ENCODE measurements around the gene CXorf38. TPM values are rescaled to one million over a fixed set of nuclear protein-coding genes. Genes with fewer than 3 reads are reported as not detected.

The CXorf38 gene
- total RNA-seq, 1 donor = 10.0 TPM

GRCh38 chrX:40683245-40683644 is 35.9 kb upstream of the CXorf38 start:
- no peak for DNase-seq (ENCODE audit: low read depth)
- TF ChIP-seq, protein P1, sequence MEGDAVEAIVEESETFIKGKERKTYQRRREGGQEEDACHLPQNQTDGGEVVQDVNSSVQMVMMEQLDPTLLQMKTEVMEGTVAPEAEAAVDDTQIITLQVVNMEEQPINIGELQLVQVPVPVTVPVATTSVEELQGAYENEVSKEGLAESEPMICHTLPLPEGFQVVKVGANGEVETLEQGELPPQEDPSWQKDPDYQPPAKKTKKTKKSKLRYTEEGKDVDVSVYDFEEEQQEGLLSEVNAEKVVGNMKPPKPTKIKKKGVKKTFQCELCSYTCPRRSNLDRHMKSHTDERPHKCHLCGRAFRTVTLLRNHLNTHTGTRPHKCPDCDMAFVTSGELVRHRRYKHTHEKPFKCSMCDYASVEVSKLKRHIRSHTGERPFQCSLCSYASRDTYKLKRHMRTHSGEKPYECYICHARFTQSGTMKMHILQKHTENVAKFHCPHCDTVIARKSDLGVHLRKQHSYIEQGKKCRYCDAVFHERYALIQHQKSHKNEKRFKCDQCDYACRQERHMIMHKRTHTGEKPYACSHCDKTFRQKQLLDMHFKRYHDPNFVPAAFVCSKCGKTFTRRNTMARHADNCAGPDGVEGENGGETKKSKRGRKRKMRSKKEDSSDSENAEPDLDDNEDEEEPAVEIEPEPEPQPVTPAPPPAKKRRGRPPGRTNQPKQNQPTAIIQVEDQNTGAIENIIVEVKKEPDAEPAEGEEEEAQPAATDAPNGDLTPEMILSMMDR (IDR thresholded peaks at IDR 0.05; ENCODE audit: insufficient read depth, low read length) = no peak
- no peak overlapping the region for H3K4me3 ChIP-seq (ENCODE audit: low read depth, low read length)

DNA sequence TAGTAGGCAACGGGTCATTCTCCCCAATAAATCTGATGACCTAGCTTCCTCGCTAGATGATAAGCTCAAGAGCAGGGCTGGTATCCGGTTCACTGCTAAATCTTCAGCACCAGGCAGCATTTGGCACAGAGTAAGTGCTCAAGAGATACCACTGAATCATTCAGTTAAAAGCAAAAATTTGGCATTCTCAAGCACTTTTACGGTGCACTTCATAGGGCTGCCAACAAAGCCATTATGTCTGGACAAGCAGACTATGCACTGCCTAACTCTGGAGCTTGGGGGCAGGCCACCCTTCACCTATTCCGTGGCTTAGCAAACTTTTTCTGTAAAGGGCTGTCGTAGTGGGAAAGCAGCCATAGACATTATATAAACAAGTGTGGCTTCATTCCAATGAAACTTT is 23.8 kb upstream of the CXorf38 start:
- TF ChIP-seq, protein P1 (IDR thresholded peaks at IDR 0.05; ENCODE audit: insufficient read depth, low read length) = no peak
- DNase-seq (ENCODE audit: low read depth) = peak; percentile 27
- H3K4me3 ChIP-seq (ENCODE audit: low read depth, low read length) = no peak overlapping the region

DNA sequence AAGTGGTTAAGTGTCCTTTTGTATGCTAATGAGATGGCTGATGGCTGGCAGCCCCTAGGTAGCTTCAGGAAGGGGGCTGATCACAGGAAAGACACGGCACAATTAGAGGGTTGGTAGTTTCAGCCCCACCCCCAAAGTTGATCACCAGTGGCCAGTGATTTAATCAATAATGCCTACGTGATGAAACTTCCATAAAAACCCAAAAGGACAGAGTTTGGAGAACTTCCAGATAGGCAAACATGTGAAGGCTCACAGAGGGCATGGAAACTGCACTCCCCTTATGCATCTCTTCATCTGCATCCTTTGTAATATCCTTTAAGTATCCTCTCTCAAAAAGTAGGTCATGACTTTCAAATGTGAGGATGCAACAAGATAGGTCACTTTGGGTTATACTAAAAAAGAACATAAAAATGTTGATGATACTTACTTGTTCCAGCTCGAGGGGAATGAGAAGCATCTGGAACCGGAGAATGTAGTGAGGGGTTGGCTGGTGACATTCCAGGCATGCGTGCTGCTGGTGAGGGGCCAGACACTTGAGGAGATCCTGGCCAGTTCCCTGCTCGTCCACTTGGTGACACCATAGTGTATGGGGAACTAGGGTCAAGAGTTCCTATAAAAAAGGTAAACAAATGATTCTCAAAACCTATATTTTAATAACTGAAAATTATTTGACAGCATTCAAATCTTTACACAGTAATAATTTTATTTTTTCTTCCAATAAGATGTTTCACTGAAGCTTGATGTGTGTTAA is 16.7 kb upstream of the CXorf38 start:
- TF ChIP-seq, protein P1 (IDR thresholded peaks at IDR 0.05; ENCODE audit: insufficient read depth, low read length) = peak; percentile 44
- no peak overlapping the region for H3K4me3 ChIP-seq (ENCODE audit: low read depth, low read length)
- DNase-seq (ENCODE audit: low read depth) = peak; percentile 16

DNA sequence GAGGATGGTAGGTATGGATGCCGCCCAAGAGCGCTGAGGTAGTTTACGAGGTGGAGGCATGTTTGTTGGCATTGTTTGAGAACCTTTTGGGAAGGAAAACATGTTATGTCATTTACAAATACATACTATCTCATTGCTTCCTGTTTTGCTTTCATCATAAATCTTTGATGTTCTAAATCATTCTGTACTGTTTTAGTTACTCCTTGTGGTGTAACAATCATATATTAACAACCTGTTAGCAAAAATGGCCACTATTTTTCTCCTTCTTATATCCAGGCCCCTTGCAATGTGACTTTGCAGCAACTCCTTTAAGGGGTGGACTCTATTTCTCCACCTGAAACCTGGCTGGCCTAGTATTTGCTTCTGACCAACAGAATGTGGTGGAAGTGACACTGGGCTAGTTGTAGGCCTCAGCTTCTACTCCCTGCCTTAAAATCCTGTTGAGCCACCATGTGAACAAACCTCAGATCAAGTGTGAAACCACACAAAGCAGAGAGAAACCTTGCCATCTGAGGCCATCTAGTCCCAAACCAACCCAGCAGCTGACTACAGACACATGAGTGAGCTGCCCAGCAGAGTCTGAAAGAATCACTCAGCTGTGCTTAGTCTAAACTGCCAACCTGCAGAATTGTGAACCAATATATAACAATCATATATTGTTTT is 15.8 kb upstream of the CXorf38 start:
- no peak for DNase-seq (ENCODE audit: low read depth)
- no peak overlapping the region for H3K4me3 ChIP-seq (ENCODE audit: low read depth, low read length)
- TF ChIP-seq, protein P1 (IDR thresholded peaks at IDR 0.05; ENCODE audit: insufficient read depth, low read length) = no peak

DNA sequence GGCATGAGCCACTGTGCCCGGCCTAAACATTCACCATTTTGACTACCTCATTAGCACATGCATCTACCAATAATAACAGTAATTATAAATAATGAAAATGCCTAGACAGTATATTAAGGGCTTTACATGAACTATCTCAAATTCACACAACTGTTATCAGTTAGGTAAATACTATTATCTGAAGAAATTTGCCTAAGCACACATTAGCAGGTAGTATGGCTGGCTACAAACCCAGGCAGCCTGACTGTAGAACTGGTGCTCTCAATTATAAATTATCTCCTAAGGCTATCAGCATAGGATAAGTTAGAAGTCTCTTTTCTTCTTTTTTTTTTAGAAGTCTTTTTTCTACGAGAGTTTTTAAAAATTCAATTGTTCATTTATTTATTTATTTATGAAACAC is 14.1 kb upstream of the CXorf38 start:
- DNase-seq (ENCODE audit: low read depth) = no peak
- TF ChIP-seq, protein P1 (IDR thresholded peaks at IDR 0.05; ENCODE audit: insufficient read depth, low read length) = no peak
- H3K4me3 ChIP-seq (ENCODE audit: low read depth, low read length) = no peak overlapping the region

DNA sequence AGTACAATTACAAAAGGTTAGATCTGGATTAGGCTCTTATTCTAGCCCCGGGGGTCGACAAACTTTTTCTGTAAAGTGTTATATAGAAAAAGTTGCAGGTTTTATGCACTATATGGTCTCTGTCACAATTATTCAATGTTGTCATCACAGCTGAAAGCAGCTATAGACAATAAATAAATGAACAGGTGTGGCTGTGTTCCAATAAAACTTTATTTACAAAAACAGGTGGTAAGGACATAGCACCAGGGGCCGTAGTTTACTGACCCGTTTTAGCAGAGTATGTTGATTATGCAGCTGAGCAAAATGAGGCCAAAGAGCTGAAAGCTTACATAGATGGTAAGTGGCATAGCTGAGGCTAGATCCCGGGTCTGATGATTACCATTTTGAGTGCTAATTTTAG is 13.0 kb upstream of the CXorf38 start:
- TF ChIP-seq, protein P1 (IDR thresholded peaks at IDR 0.05; ENCODE audit: insufficient read depth, low read length) = no peak
- DNase-seq (ENCODE audit: low read depth) = no peak
- no peak overlapping the region for H3K4me3 ChIP-seq (ENCODE audit: low read depth, low read length)

Data from fibroblast of the aortic adventitia (primary cell).